22Rv1 (cell line): ENCODE data around the gene KLK8.

Experiments used
- H3K27ac ChIP-seq: fragments of 450-650 bp; 2 replicates; pipeline ENCODE4 v1.5.1; 2017
- ZFX ChIP-seq: fragments of 450-650 bp; IDR thresholded peaks from 2 replicates; pipeline ENCODE4 v1.6.1; 2017; ENCODE audit warnings: antibody characterized with exemption, borderline replicate concordance
- TF ChIP-seq, protein P1 (sequence below): fragments of 450-650 bp; IDR thresholded peaks from 2 replicates; pipeline ENCODE4 v1.5.1; 2017; ENCODE audit warnings: mild to moderate bottlenecking

The KLK8 gene

DNA sequence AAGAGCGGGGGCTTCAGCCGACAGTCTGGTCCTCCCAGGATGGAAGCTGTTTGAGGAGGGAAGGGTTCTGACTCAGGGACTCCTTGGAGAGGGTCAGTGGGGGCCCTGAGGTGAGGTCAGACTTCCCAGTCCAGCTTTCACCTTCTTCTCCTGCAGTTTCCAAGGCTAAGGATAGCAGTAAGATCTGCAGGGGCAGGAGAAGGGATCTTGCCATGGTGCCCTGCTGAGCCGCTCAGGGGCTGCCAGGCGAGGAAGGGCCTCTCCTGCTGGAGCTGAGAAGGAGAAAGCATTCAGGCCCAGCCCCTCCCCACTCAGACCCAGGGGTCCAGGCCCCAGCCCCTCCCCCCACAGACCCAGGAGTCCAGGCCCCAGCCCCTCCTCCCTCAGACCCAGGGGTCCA, 19.2 kb downstream of the KLK8 start:
- H3K27ac ChIP-seq = no peak overlapping the region
- TF ChIP-seq, protein P1, sequence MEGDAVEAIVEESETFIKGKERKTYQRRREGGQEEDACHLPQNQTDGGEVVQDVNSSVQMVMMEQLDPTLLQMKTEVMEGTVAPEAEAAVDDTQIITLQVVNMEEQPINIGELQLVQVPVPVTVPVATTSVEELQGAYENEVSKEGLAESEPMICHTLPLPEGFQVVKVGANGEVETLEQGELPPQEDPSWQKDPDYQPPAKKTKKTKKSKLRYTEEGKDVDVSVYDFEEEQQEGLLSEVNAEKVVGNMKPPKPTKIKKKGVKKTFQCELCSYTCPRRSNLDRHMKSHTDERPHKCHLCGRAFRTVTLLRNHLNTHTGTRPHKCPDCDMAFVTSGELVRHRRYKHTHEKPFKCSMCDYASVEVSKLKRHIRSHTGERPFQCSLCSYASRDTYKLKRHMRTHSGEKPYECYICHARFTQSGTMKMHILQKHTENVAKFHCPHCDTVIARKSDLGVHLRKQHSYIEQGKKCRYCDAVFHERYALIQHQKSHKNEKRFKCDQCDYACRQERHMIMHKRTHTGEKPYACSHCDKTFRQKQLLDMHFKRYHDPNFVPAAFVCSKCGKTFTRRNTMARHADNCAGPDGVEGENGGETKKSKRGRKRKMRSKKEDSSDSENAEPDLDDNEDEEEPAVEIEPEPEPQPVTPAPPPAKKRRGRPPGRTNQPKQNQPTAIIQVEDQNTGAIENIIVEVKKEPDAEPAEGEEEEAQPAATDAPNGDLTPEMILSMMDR = no peak
- no peak for TF ChIP-seq ZFX

DNA sequence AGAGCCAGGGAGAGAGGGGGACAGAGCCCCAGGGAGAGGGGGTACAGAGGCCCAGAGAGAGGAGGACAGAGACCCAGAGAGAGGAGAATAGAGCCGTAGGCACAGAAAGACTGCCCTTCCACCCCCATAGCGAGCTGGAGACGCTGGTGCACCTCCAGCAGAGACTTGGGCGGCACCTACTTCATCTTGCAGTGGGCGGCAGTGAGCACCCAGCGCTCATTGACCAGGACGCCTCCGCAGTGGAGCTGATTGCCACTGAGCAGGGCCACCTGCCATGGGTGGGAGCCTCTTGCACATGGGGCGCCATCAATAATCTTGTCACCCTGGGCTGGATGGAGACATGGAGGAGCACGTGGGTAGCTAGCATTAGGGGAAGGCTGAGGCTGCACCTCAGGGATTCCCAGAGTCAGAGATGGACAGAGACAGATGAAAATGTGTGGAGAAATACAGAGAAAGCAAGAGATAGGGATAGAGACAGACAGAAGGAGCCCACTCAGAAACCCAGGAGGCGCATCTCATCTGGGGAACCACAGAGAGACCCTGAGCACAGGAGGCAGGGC, 19.7 kb downstream of the KLK8 start:
- no peak overlapping the region for H3K27ac ChIP-seq
- TF ChIP-seq, protein P1 = no peak
- TF ChIP-seq ZFX = no peak

DNA sequence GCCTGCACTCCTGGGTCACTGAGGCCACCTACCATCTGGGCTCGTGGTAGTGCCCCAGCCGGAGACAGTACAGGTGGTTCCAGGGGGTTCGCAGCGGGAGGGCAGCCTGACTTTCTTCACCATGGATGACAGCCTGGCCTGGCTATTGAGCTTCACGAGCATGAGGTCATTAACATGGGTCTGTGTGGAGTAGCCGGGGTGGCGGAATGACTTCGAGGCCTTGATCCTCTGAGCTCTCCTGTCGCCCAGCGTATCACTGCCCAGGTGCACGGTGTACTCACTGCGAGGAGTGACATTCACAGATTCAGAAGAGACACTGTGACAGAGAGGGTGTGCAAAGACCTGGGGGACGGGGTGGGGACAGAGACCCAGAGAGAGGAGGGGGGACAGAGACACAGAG, 21.2 kb downstream of the KLK8 start:
- no peak overlapping the region for H3K27ac ChIP-seq
- TF ChIP-seq, protein P1 = no peak
- no peak for TF ChIP-seq ZFX

DNA sequence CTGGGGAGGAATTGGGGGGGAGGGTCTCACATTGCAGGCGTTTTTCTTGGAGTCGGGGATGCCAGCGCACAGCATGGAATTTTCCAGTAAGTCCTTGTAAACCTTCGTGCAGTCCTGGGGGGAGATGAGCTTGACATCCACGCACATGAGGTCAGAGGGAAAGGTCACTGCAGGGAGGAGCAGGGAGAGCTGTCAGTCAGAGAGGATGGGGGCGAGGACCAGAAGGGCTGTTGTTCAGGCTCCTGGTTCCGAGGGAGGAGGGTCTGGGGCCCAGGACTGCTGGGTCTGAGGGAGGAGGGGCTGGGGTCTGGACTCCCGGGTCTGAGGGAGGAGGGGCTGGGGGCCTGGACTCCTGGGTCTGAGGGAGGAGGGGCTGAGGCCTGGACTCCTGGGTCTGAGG, 21.6 kb downstream of the KLK8 start:
- no peak overlapping the region for H3K27ac ChIP-seq
- no peak for TF ChIP-seq ZFX
- TF ChIP-seq, protein P1 = no peak

DNA sequence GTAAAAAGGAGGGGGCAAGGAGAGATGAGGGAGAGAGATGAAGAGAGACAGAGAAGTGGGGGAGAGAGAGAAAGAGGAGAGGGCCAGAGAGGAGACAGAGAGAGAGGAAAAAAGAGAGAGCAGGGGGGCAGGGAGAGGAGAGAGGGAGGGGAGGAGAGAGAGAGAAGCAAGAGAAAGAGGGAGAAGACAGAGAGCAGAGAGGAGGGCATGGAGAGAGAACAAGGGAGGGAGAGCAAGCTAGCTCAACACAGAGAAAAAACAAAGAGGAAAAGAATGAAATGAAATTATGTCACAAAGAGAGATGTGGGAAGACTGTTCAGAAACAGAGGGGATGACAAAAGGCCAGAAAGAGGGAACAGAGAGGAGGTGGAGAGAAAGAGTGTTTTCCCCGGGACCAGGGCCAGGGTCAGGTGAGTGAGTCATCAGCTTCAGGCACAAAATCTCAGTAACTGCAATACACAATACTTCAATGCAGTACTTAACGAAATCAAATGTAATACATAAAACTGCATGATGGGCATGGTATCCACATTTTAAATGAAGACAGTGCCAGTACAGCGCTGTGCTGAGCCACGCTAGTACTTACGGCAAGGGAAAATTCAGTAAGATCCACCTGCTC, 22.5 kb downstream of the KLK8 start:
- TF ChIP-seq, protein P1 = no peak
- no peak for TF ChIP-seq ZFX
- no peak overlapping the region for H3K27ac ChIP-seq

DNA sequence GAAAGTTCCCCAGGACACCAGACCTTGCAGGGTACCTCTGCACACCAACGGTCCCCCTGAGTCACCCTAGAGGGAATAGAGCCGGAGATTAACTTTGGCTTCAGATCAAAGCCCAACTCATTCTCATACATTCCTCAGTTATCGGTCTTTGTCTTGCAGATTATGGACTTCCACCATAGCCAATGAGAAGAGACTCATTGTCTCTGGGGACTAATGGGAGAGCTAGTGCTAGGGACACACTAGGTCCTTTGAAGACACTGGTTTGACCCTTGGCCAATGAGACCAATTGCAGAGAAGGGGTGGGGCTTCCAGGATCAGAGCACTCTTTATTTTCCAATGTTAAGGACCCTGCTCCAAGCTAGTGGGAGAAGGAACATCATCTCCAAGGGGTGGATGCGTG, 23.8 kb downstream of the KLK8 start:
- H3K27ac ChIP-seq = no peak overlapping the region
- TF ChIP-seq ZFX = no peak

DNA sequence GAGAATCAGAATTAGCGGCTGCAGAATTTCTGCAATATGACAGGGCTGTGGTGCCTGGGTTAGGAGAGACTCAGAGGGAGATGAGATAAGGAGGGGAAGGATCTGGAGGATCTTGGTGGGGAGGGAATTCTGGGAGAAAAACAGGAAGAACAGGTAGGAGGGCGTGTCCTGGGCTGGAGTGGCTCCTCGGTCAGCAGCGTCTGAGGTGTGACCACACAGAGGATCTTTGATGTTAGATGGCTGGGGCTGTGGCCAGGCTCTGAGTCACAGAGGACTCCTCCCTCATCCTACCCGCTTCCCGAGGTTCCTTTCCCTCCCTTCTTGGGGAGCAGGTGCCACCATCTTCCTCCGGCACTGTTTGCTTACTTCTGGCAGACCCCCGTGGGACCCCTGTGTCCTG, 25.6 kb downstream of the KLK8 start:
- H3K27ac ChIP-seq = no peak overlapping the region
- no peak for TF ChIP-seq ZFX
- TF ChIP-seq, protein P1 = no peak
